Stimulated activated CD4-positive, alpha-beta T cell treated with anti-CD3 and anti-CD28 coated beads, Interleukin-4, amount 100 ng/mL, for 48 hours (primary cell): Measurements from ENCODE around the gene AMACR.
"Not testable (repeated sequence)": the region's sequence is repeated elsewhere in the genome, so short reads cannot be mapped to it uniquely, and the experiment has no call there.

Experiments used
- DNase-seq, 2 donors: peaks; one replicate each; pipeline ENCODE4 v3.0.0-alpha.2; 2020; ENCODE audit warnings: low read depth in 2 of 2

Gene AMACR

DNA sequence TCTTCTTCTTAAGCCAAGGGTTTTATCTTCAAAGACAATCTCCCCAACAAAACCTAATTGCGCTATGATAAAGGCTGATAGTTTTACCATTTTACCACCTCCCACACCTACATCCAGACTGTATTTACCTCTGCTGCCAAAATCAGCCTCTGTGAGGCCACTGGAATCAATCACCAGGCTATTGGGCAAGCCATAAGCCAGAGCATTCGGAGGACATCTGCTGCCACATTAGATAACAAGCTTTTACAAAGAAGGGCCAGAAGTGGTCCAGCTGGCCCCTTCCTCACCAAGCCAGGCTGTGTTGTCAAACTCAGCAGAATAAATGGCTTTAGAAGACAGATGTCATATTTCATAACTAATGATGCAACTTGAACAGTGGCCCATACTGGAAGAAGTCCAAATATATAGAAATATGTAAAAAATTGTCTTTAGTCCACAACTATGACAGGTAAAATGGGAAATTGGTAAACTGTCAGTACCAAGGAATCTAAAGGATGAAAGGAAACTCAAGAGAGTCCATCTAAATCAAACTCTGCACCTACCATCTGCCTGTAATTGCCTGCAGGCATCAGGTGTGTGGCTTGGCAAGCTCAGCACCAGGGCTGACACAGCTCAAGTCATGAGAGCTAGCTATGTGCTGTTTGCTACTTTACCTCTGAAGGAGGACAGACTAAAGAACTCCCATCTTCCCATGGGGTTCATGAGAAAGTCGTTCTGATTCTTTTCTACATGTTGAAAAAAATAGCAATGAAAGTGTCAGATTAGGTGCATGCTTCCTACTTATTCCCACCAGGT is 39.4 kb downstream of the AMACR start:
- no peak for DNase-seq

DNA sequence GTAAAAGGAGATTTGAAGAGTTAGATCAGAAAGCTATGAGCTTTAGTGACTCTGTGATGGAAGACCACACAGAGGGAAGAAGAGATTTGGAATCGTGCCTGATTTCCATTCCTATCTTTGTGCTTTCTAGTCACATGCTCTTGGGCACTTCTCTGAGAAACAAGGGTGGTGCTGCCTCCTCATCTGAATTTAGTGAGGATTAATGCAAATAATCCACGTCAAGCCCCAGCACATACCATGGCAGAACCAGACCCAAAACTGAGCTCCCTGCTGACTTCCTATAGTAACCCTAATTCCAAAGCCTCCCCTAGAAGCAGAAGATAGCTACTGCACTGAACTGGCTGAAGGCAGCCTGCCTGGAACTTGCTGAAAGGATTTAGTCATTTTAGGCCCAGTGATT is 41.0 kb downstream of the AMACR start:
- DNase-seq = no peak

DNA sequence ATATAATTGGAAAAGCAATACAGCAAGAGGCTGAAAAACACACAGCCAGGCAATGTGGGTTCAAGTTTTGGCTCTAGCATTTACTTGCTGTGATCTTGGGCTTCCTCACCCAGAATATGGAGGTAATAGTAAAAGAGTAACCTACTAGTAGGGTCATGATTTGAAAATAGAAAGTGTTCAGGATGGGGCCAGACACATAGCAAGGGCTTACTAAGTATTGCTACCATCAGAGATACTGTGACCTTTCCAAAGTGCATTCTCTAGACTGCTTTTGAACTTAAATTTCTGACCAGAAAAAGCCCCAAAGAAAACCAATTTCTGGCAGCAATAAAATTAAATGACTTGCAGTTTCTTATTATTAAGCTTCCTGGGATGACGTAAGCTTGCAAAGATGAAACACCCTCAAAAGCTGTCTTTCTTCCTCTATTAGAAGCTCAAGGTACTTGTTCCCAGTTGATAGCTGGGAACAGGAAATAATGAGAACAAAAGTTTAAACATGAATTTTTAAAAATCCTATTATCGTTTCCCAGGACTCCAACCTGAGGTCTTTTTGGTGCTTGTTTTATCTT is 43.6 kb downstream of the AMACR start:
- no peak for DNase-seq

DNA sequence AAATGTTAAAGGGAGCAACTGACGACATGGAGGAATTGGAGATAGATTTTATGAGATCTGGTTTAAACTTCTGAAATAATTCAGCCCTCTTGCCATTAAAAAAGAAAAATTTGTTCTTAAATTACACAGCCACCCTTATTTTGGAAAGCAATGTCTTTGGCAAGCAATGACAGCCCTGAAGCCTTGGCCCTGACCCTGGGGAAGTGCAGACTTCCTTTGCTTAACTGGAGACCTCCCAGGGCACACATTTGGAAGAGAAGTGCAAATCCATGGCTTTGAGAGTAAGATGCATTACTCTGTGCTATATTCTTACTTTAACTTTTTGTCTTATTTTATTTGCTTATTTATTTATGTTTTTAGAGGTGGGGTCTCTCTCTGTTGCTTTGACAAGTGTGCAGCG is 49.7 kb downstream of the AMACR start:
- DNase-seq = no peak

DNA sequence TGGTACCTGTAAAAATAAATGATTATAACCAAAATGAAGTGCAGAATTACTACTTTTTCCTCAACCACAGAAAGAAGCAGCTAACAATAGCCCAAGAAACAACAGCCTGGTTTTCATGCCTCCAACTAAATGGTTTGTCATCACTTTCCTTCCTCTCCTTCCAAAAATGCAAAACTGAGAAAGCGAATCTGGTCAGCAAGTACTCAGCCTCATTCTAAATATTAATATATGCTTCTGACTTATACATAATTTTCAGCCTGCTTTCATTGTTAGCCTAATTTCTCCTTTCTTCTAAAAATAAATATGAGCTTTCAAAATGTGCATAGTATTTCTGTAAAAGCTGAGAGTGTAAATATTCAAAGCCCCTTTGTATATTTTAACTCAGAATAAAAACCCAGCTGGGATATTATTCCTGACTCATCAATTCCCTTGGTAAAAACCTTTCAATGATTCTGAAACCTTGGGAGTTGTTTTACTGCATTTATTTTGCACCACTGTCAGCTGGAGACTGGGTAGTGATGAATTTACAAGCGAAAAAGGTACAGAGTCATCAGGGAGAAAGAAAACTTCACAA is 50.2 kb downstream of the AMACR start:
- DNase-seq = no peak

DNA sequence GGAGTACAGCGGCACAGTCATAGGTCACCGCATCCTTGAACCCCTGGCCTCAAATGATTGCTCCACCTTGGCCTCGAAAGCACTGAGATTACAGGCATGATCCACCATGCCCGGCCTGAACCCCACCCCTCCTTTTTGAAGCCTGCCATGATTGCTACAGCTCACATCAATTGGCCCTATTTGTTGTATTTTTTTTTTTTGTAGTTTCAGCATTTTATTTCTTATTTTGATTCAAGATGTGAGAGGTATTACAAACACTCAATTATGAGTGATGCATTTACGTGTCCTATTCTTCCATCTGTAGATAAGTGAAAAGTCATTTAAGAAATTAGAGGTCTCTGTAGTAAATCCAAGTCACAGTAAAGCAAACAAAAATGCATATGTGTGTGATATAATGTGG is 55.7 kb downstream of the AMACR start:
- not testable (repeated sequence) for DNase-seq

DNA sequence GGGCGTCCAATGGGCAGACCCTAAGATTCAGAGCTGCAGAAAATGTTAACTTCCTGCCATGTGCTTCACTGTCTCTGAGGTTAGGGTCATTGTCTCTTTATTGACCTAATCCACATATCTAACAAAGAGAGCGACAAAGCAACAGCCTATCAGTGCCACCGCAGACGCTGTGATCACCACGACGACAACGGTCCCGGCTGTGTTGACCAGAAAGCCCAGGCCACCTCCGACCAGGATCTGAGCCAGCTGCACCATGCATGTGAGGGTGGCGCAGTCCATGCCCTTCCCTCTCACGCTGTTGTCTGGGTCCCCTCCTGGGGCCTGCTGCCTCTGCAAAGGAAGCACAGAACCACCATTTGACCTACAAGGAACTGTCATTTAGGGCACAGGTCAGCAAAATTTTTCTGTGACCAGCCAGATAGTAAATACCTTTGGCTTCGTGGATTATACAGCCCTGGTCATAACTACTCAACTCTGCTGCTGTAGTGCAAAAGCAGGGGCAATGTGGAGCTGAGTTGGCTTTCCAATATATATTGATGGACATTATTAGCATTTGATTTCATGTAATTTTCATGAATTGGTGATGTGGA is 63.2 kb downstream of the AMACR start:
- no peak for DNase-seq

DNA sequence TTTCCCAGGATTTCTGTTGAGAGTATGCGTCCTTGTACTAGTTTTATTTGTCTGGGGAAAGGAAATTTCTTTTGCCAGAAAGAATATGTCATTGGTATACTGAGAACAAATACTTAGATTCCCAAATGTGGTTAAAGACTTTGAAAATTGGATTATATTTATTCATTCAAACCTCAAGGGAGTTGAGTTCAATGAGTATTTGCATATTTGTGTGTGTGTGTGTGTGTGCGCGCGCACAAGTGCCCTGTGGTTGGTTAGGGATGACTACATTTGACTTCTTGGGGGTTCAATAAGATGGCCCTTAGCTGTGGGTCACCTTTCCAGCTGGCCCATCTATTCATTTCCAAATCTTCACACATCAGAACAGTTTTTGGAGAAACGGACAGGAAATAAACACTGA is 66.8 kb downstream of the AMACR start:
- no peak for DNase-seq

DNA sequence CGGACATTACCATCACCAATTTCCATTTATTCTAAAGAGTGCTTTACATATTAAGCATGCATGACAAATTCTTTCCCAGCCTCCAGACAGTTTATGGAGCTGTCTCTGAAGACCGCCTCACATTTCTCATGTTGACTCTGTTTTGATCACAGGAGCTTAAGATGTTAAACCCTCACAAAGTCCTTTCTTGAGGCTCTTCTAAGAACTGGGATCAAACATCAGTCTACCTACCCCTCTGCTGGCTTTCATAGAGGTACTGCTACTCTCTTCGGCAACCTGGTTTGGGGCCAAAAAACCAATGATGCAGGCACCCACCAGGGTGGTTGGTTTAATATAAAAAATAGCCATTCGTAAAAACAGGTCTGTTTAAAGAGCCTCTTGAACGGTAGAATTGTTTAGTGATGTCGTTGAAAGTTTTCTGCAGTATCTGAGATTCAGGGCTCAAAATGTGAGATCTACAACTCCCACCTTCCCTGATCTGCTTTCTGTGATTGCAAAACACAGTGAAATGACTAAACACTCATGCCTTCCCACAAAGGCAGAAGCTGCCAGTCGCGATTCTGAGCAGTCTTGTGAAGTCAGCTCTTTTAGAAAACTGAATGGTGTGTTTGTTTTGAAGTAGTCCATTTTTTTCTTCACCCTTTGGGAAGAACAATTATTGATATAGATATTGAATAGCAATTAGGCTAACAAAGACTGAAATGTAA is 68.1 kb downstream of the AMACR start:
- no peak for DNase-seq

DNA sequence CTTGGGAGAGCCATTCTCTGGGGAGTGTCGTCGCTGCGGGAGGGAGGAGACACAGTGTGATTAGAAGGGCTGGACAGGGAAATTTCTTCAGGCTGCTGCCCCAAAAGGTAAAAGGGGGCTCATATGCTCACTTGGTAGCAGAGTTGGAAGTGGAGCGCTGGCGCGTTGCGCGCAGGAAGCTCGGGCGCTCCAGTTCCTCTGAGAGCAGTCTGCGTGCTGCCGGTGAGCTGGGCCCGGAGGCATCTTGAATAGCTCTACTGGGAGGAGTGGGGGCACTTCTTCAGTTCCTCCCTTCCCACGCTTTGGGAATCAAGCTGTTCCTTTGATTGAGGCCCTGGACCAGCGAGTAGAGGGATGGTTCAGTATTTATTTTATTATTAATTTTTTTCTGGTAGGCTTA is 69.0 kb downstream of the AMACR start:
- no peak for DNase-seq

DNA sequence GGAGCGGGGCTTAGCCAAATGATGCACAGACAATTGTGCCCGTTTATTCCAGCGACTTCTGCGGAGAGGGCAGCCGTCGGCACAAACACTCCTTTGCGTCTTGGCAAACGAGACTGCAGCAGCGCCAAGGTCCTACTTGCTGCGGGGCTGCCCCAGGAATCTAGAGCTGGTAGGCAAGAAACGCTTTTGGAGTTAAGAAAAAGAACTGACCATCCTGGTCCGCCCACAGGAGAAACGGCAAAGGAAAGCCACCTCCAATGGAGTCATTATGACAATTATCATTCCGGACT is 69.4 kb downstream of the AMACR start:
- DNase-seq = no peak

DNA sequence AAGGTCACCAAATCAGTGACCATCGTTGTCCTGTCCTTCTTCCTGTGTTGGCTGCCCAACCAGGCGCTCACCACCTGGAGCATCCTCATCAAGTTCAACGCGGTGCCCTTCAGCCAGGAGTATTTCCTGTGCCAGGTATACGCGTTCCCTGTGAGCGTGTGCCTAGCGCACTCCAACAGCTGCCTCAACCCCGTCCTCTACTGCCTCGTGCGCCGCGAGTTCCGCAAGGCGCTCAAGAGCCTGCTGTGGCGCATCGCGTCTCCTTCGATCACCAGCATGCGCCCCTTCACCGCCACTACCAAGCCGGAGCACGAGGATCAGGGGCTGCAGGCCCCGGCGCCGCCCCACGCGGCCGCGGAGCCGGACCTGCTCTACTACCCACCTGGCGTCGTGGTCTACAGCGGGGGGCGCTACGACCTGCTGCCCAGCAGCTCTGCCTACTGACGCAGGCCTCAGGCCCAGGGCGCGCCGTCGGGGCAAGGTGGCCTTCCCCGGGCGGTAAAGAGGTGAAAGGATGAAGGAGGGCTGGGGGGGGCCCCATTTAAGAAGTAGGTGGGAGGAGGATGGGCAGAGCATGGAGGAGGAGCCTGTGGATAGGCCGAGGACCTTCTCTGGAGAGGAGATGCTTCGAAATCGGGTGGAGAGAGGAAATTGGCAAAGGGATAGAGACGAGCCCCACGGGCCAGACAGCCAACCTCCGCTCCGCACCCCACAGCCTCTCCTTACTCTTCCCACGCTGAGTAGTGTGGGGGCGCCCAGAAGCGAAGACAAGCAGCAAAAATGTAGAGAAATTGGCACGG is 69.9 kb downstream of the AMACR start:
- no peak for DNase-seq

DNA sequence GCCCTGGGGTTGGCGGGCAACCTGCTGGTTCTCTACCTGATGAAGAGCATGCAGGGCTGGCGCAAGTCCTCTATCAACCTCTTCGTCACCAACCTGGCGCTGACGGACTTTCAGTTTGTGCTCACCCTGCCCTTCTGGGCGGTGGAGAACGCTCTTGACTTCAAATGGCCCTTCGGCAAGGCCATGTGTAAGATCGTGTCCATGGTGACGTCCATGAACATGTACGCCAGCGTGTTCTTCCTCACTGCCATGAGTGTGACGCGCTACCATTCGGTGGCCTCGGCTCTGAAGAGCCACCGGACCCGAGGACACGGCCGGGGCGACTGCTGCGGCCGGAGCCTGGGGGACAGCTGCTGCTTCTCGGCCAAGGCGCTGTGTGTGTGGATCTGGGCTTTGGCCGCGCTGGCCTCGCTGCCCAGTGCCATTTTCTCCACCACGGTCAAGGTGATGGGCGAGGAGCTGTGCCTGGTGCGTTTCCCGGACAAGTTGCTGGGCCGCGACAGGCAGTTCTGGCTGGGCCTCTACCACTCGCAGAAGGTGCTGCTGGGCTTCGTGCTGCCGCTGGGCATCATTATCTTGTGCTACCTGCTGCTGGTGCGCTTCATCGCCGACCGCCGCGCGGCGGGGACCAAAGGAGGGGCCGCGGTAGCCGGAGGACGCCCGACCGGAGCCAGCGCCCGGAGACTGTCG is 70.7 kb downstream of the AMACR start:
- DNase-seq = no peak

DNA sequence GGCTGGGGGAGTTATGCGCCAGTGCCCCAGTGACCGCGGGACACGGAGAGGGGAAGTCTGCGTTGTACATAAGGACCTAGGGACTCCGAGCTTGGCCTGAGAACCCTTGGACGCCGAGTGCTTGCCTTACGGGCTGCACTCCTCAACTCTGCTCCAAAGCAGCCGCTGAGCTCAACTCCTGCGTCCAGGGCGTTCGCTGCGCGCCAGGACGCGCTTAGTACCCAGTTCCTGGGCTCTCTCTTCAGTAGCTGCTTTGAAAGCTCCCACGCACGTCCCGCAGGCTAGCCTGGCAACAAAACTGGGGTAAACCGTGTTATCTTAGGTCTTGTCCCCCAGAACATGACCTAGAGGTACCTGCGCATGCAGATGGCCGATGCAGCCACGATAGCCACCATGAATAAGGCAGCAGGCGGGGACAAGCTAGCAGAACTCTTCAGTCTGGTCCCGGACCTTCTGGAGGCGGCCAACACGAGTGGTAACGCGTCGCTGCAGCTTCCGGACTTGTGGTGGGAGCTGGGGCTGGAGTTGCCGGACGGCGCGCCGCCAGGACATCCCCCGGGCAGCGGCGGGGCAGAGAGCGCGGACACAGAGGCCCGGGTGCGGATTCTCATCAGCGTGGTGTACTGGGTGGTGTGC is 71.4 kb downstream of the AMACR start, which contains the start of gene RXFP3:
Gene RXFP3, plus strand, starts transcription at position 6 of the 636 bp plus-strand sequence. Its CDS starts 355 bp downstream, at position 361.
- DNase-seq = no peak
